Breast epithelium (tissue), 4 donors: Measurements from ENCODE around the gene OR2A5. TPM values are rescaled to one million over a fixed set of nuclear protein-coding genes. Genes with fewer than 3 reads are reported as not detected.

Experiments
- DNase-seq, 2 donors: peaks; one replicate each; pipeline ENCODE4 v3.0.0-alpha.2; 2019; ENCODE audit warnings: low spot score in 2 of 2
- H3K27ac ChIP-seq, 2 donors: fragments of 200-600 bp; sonication (generic) in 1 of 2; one replicate each; pipeline ENCODE4 v1.5.1; 2016 to 2019; ENCODE audit warnings: mild to moderate bottlenecking in 1 of 2
- H3K27me3 ChIP-seq, 2 donors: fragments of 200-600 bp; sonication (generic) in 1 of 2; one replicate each; pipeline versions ENCODE4 v1.5.1 to v1.6.0; 2017 to 2019; ENCODE audit warnings: control low read depth in 1 of 2, mild to moderate bottlenecking in 1 of 2
- H3K36me3 ChIP-seq: fragments of 200-600 bp; one replicate; pipeline ENCODE4 v1.5.1; 2019
- H3K4me1 ChIP-seq, 2 donors: fragments of 200-600 bp; sonication (generic); one replicate each; pipeline ENCODE4 v1.5.1; 2016 to 2019; ENCODE audit warnings: control low read depth in 1 of 2
- H3K4me3 ChIP-seq, 3 donors: fragments of 200-600 bp; sonication (generic); 1 replicate in 2 of 3; 2 replicates in 1 of 3; pipeline ENCODE4 v1.5.1; 2016 to 2019; ENCODE audit warnings: mild to moderate bottlenecking in 3 of 3, moderate library complexity in 2 of 3
- H3K9me3 ChIP-seq, 2 donors: fragments of 200-600 bp; sonication (generic) in 1 of 2; one replicate each; pipeline ENCODE4 v1.5.1; 2016 to 2019; ENCODE audit warnings: control low read depth in 1 of 2
- POLR2A ChIP-seq: fragments of 450-650 bp; IDR thresholded peaks from one replicate; pipeline ENCODE4 v1.6.1; 2016; ENCODE audit warnings: antibody characterized with exemption, mild to moderate bottlenecking, moderate library complexity
- POLR2AphosphoS5 ChIP-seq, 3 donors: sonication (generic); formaldehyde crosslinking; IDR thresholded peaks; one replicate each; pipeline ENCODE4 v1.6.1; 2017; ENCODE audit warnings: antibody characterized with exemption in 3 of 3
- intact Hi-C: fragments of 100-400 bp; cut with DNase I; formaldehyde crosslinking; loops from one replicate; pipeline ENCODE4 v1.15.1; 2023; ENCODE audit warnings: low total_unique reads
- total RNA-seq, 3 donors: library from RNA; depleted of rRNA; stranded (reverse); fragments of >200 nt; gene quantifications; one replicate each; pipeline ENCODE4 v1.1.0, GENCODE V29; 2016
- TF ChIP-seq, protein P1 (sequence below), 3 donors: fragments of 450-650 bp; IDR thresholded peaks; one replicate each; pipeline ENCODE4 v1.5.1; 2016 to 2017; ENCODE audit warnings: antibody characterized with exemption in 3 of 3, mild to moderate bottlenecking in 3 of 3, moderate library complexity in 3 of 3

OR2A5 gene, protein sequence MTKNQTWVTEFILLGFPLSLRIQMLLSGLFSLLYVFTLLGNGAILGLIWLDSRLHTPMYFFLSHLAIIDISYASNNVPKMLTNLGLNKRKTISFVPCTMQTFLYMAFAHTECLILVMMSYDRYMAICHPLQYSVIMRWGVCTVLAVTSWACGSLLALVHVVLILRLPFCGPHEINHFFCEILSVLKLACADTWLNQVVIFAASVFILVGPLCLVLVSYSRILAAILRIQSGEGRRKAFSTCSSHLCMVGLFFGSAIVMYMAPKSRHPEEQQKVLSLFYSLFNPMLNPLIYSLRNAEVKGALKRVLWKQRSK
- total RNA-seq = not detected

DNA sequence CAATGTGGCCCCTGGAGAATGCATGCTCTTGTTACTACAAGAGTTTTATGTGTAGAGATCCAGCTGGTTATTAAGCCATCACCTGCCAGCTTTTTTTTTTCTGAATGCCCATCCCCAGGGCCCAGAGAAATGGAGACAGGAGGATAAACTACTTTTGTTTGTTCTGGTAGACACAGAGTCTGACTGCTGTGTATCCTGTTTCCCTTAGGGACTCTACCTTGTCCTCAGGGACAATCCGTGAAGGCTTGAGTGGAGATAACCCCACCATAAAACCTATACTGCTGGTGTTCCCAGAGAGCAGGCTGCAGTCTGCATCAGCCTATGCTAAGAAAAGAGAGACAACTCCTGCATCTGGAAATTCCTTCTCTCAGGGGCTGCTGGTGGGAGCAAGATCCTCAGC lies at the start of gene OR2A5:
Gene OR2A5, plus strand, starts transcription at position 301 of the 400 bp plus-strand sequence. CDS start 1,454 bp downstream, outside the sequence.
- intact Hi-C loops = no loop called here
- no peak for TF ChIP-seq POLR2A
- TF ChIP-seq, protein P1, sequence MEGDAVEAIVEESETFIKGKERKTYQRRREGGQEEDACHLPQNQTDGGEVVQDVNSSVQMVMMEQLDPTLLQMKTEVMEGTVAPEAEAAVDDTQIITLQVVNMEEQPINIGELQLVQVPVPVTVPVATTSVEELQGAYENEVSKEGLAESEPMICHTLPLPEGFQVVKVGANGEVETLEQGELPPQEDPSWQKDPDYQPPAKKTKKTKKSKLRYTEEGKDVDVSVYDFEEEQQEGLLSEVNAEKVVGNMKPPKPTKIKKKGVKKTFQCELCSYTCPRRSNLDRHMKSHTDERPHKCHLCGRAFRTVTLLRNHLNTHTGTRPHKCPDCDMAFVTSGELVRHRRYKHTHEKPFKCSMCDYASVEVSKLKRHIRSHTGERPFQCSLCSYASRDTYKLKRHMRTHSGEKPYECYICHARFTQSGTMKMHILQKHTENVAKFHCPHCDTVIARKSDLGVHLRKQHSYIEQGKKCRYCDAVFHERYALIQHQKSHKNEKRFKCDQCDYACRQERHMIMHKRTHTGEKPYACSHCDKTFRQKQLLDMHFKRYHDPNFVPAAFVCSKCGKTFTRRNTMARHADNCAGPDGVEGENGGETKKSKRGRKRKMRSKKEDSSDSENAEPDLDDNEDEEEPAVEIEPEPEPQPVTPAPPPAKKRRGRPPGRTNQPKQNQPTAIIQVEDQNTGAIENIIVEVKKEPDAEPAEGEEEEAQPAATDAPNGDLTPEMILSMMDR (IDR thresholded peaks at IDR 0.05) = no peak
- no peak for TF ChIP-seq POLR2AphosphoS5 (IDR thresholded peaks at IDR 0.05)

DNA sequence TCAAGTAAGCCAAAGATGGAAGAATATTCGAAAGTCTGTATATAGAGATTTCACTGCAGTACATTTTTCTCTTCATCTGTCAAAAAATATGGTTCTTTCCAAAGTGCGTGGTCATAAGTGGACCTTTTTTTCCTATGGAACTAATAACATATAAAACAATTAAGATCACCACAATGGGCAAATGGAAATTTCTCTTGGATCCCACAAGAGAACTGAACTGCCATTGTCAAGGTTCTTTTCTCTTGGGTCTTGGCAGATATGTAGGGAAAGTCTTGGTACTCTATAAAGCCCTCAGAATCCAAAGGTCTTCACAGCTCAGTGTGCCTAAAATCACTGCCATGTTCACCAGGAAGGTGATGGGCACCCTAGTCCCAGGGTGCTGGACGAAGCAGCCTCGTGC lies 48.7 kb upstream of the OR2A5 start, which contains the start of gene OR6B1:
Gene OR6B1, plus strand, starts transcription at position 301 of the 400 bp plus-strand sequence. CDS start 3,677 bp downstream, outside the sequence.
- Histone ChIP-seq H3K36me3 (no peaks in the 10 kb centered on the region), H3K27ac (no peak within 1 kb of the TSS), H3K4me3 (no peak within 1 kb of the TSS), H3K4me1 (no peaks in the 10 kb centered on the region), H3K9me3 (no peaks in the 10 kb centered on the region), H3K27me3 (no peaks in the 10 kb centered on the region)
- DNase-seq = no peak
- intact Hi-C loops = no loop called here
- no peak for TF ChIP-seq POLR2A
- TF ChIP-seq POLR2AphosphoS5 (IDR thresholded peaks at IDR 0.05) = no peak
- TF ChIP-seq, protein P1 (IDR thresholded peaks at IDR 0.05) = no peak

More for the DNA sequence above, at the start of gene OR2A5:
- Histone ChIP-seq H3K27me3 (no peaks in the 10 kb centered on the region), H3K4me3 (no peak within 1 kb of the TSS), H3K36me3 (no peaks in the 10 kb centered on the region), H3K27ac (no peak within 1 kb of the TSS), H3K9me3 (no peaks in the 10 kb centered on the region), H3K4me1 (no peaks in the 10 kb centered on the region)
- DNase-seq = no peak

DNA sequence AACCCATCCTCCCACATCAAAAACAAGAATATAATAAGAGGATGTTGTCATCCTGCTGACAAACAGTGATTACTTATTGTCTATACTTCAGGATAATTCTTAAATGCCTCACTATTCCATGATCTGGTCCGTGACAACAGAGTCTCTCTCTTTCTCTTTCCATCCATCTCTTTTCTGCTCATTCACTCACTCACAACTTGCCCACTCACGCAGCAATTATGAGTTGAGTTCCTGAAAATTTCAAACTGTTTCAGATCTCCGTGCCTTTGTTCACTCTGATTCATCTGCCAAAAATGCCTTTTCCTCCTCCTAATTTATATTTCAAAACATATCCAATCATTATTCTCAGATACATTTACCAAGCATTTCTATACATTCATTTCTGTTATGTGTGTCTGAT lies 47.2 kb upstream of the OR2A5 start:
- H3K27ac ChIP-seq = no peak overlapping the region
- TF ChIP-seq, protein P1 (IDR thresholded peaks at IDR 0.05) = no peak
- TF ChIP-seq POLR2A = no peak
- TF ChIP-seq POLR2AphosphoS5 (IDR thresholded peaks at IDR 0.05) = no peak
- H3K36me3 ChIP-seq = no peaks in the 10 kb centered on the region
- no peak overlapping the region for H3K4me3 ChIP-seq
- H3K4me1 ChIP-seq = no peaks in the 10 kb centered on the region
- DNase-seq = no peak
- H3K27me3 ChIP-seq = no peaks in the 10 kb centered on the region
- H3K9me3 ChIP-seq = no peaks in the 10 kb centered on the region
- intact Hi-C loops = no loop called here

DNA sequence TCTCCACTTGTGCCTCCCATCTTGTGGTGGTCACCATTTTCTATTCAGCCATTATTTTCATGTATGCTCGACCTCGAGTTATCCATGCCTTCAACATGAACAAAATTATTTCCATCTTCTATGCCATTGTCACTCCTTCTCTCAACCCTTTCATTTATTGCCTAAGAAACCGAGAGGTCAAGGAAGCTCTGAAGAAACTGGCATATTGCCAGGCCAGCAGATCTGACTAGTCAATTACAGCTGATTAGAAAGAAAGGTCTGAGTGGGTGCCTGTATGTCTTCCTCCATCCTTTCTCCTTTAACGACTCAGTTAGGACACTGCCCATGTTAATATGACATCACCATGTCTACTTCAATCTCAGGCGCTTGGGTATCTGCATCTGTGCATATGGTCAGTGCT lies 44.0 kb upstream of the OR2A5 start:
- no peak overlapping the region for H3K27ac ChIP-seq
- intact Hi-C loops = loop anchor here (5.0 kb wide), 1 partner anchor 708 kb away; no protein-coding TSS in a partner anchor
- H3K36me3 ChIP-seq = no peaks in the 10 kb centered on the region
- H3K4me3 ChIP-seq = no peak overlapping the region
- no peak for DNase-seq
- no peaks in the 10 kb centered on the region for H3K4me1 ChIP-seq
- no peaks in the 10 kb centered on the region for H3K27me3 ChIP-seq
- H3K9me3 ChIP-seq = peaks cover 0 to 8% of the 10 kb centered on the region in 2 donors
- TF ChIP-seq POLR2A = no peak
- TF ChIP-seq, protein P1 (IDR thresholded peaks at IDR 0.05) = no peak
- TF ChIP-seq POLR2AphosphoS5 (IDR thresholded peaks at IDR 0.05) = no peak

DNA sequence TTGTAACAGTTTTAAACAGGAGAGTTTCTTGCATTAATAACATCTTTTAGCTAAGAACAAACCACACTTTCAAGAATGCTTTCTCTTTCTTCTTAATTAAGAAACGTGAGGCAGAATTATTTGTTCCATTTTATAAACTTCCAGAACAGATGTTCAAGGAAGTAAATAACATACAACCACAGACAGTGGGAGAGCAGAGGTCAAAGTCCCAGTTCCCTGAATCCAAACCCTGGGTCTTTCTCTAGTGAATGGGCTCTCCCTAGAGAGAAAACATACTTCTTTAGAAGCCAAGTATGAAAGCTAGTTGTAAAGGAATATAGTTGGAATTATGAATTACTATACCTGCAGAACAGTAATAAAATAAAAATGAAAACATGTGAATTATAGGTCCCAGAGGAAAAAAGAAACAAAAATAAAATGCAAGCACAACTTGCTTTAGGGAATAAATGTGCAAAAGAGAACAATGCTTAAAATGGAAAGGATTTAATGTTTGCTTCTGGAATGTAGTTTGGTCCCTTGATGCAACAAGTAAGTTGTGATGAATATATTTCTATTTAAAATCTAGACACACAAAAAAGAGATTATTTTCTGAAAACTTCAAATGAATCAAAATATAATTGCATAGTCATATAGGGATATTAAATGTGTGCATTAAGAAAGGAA lies 42.6 kb upstream of the OR2A5 start:
- H3K27ac ChIP-seq = no peak overlapping the region
- no peak for DNase-seq
- intact Hi-C loops = loop anchor here (5.0 kb wide), 1 partner anchor 706 kb away; no protein-coding TSS in a partner anchor
- H3K4me3 ChIP-seq = no peak overlapping the region
- H3K9me3 ChIP-seq = peaks cover 0 to 8% of the 10 kb centered on the region in 2 donors
- no peaks in the 10 kb centered on the region for H3K4me1 ChIP-seq
- no peaks in the 10 kb centered on the region for H3K36me3 ChIP-seq
- TF ChIP-seq POLR2A (no peak), POLR2AphosphoS5 (IDR thresholded peaks at IDR 0.05) (no peak)
- TF ChIP-seq, protein P1 (IDR thresholded peaks at IDR 0.05) = no peak
- H3K27me3 ChIP-seq = no peaks in the 10 kb centered on the region
